ENCODE results near the gene EMID1. TPM values are rescaled to one million over a fixed set of nuclear protein-coding genes. Genes with fewer than 3 reads are reported as not detected.

EMID1 gene
- total RNA-seq (4.7 TPM), polyA plus RNA-seq (9.9 TPM)
- long read RNA-seq, donor 1, partial matches to known transcripts: 0 of 1 reads
- long read RNA-seq, donor 1, other reads (novel, unspliced or antisense): 0 of 1 reads
- long read RNA-seq, donor 2, partial matches to known transcripts: 58 of 58 reads
- long read RNA-seq, donor 2, other reads (novel, unspliced or antisense): 0 of 58 reads
- long read RNA-seq, donor 3, partial matches to known transcripts: 0 of 1 reads
- long read RNA-seq, donor 3, other reads (novel, unspliced or antisense): 0 of 1 reads
- long read RNA-seq, donor 4, partial matches to known transcripts: 0 of 1 reads
- long read RNA-seq, donor 4, other reads (novel, unspliced or antisense): 0 of 1 reads
- long read RNA-seq, donor 5, transcript EMID1-201 (15 exons, 2,173 nt): major isoform, 7 of 12 reads
- long read RNA-seq, donor 5, transcript EMID1-203 (15 exons, 2,118 nt): minor isoform, 5 of 12 reads
- long read RNA-seq, donor 5, partial matches to known transcripts: 0 of 12 reads
- long read RNA-seq, donor 5, other reads (novel, unspliced or antisense): 0 of 12 reads
- long read RNA-seq, donor 6, partial matches to known transcripts: 0 of 2 reads
- long read RNA-seq, donor 6, other reads (novel, unspliced or antisense): 0 of 2 reads
- long read RNA-seq, donor 7, partial matches to known transcripts: 0 of 1 reads
- long read RNA-seq, donor 7, other reads (novel, unspliced or antisense): 0 of 1 reads
- long read RNA-seq, donor 8: 0 reads
- long read RNA-seq, donor 9: 0 reads
- long read RNA-seq, donor 10: 0 reads

DNA sequence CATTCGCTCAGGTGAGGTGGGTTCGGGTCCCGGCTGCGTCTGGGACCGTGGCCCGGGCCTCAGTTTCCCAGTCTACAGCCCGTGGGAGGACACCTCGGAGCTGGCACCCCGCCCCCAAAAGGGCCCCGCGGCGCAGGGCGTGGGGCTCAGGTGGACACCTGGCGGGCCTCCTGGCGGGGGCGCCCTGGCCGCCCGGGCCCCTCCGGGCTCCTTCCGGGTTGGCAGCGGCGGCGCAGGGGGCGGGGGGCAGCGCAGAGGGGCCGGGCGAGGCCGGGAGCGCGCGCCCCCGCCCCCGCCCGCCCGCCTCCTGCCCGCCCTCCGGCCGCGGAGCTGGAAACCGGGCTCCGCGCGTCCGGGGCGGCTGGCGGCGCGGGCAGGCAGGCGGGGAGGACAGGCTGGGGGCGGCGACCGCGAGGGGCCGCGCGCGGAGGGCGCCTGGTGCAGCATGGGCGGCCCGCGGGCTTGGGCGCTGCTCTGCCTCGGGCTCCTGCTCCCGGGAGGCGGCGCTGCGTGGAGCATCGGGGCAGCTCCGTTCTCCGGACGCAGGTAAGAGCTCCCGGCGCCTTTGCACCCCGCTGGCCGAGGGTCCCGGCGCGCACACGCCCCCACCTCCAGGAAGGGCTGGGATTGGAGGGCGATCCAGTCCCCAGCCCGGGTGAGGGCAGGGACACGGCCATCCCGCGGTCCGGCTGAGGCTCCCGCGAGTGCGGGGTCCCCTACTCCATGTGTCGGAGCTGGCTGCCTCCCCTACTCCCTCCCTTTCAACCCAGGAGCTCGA, at the start of gene EMID1:
Gene EMID1, plus strand, starts transcription at position 303 of the 778 bp plus-strand sequence. Its CDS starts 143 bp downstream, at position 446.
- H3K27me3 ChIP-seq (ENCODE audit: control insufficient read depth in 2 of 2, insufficient read depth in 1 of 2, low read length in 1 of 2): peaks cover 2 to 22% of the 10 kb centered on the region in 2 donors
- DNase-seq (ENCODE audit: low read depth in 6 of 9, low spot score in 9 of 9): peak in 3 of 9 donors; percentile 36 to 53 (median 40)
- H3K4me1 ChIP-seq (ENCODE audit: control insufficient read depth in 2 of 2, insufficient read depth in 2 of 2, low read length in 2 of 2): peaks cover 15 to 55% of the 10 kb centered on the region in 2 donors
- 2% methylated on average over 90 of the region's 90 CpGs for WGBS
- H3K4me3 ChIP-seq (ENCODE audit: low read length in 2 of 2): peak within 1 kb of the TSS; percentile 50 to 57
- H3K27ac ChIP-seq (ENCODE audit: low read depth in 1 of 2, low read length in 1 of 2): no peak within 1 kb of the TSS
- no peaks in the 10 kb centered on the region for H3K36me3 ChIP-seq (ENCODE audit: control insufficient read depth in 2 of 2, insufficient read depth in 2 of 2, low read length in 1 of 2)
- H3K9me3 ChIP-seq (ENCODE audit: control insufficient read depth in 2 of 2, insufficient read depth in 1 of 2, low read length in 1 of 2): no peaks in the 10 kb centered on the region

DNA sequence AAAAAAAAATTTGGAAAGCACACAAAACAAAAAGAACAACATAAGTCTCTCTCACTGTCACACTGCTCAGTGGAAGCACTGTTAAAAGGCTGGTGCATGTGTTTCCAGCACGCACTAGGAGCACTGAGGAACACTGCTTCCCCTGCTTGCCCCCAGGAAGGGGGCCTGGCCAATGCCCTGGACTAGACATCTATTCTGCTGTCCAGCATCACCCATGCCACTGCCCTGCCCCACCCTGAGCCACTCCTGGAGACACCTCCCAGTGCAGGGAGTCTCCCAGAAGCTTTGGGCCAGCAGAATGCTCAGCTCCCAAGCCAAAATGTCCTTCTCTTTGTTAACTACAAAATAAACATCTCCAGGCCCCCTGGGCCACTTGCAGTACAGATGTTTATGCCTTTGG, 49.7 kb upstream of the EMID1 start:
- WGBS: 100% methylated on average over 1 of the region's 1 CpG
- Histone ChIP-seq H3K27me3 (ENCODE audit: control insufficient read depth in 2 of 2, insufficient read depth in 1 of 2, low read length in 1 of 2) (no peaks in the 10 kb centered on the region), H3K4me1 (ENCODE audit: control insufficient read depth in 2 of 2, insufficient read depth in 2 of 2, low read length in 2 of 2) (peaks cover 5 to 10% of the 10 kb centered on the region in 2 donors), H3K36me3 (ENCODE audit: control insufficient read depth in 2 of 2, insufficient read depth in 2 of 2, low read length in 1 of 2) (no peaks in the 10 kb centered on the region), H3K27ac (ENCODE audit: low read depth in 1 of 2, low read length in 1 of 2) (no peak overlapping the region), H3K9me3 (ENCODE audit: control insufficient read depth in 2 of 2, insufficient read depth in 1 of 2, low read length in 1 of 2) (no peaks in the 10 kb centered on the region), H3K4me3 (ENCODE audit: low read length in 2 of 2) (no peak overlapping the region)
- no peak for DNase-seq (ENCODE audit: low read depth in 6 of 9, low spot score in 9 of 9)

DNA sequence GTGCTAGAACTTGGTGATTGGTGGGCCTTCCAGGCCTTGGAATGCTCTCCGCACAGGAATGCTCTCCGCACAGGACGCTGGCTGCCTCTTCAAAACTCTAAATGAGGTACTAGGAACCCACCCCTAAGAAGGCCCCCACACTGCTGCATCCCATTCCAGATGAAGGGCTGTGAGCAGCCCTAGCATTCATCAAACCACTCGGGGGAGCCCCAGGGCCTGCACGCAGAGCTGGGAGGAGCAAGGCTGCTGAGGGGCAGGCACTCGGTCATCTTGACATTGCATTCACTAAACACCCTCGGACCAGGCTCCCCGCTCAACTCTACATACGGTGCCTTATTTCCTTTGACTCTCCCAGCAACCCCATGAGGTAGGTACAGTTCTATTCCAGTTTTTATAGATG, 49.2 kb upstream of the EMID1 start:
- no peak overlapping the region for H3K4me3 ChIP-seq (ENCODE audit: low read length in 2 of 2)
- no peaks in the 10 kb centered on the region for H3K9me3 ChIP-seq (ENCODE audit: control insufficient read depth in 2 of 2, insufficient read depth in 1 of 2, low read length in 1 of 2)
- H3K27ac ChIP-seq (ENCODE audit: low read depth in 1 of 2, low read length in 1 of 2): no peak overlapping the region
- no peak for DNase-seq (ENCODE audit: low read depth in 6 of 9, low spot score in 9 of 9)
- peaks cover 5 to 10% of the 10 kb centered on the region in 2 donors for H3K4me1 ChIP-seq (ENCODE audit: control insufficient read depth in 2 of 2, insufficient read depth in 2 of 2, low read length in 2 of 2)
- H3K36me3 ChIP-seq (ENCODE audit: control insufficient read depth in 2 of 2, insufficient read depth in 2 of 2, low read length in 1 of 2): no peaks in the 10 kb centered on the region
- no peaks in the 10 kb centered on the region for H3K27me3 ChIP-seq (ENCODE audit: control insufficient read depth in 2 of 2, insufficient read depth in 1 of 2, low read length in 1 of 2)
- WGBS: 77% methylated on average over 9 of the region's 9 CpGs

DNA sequence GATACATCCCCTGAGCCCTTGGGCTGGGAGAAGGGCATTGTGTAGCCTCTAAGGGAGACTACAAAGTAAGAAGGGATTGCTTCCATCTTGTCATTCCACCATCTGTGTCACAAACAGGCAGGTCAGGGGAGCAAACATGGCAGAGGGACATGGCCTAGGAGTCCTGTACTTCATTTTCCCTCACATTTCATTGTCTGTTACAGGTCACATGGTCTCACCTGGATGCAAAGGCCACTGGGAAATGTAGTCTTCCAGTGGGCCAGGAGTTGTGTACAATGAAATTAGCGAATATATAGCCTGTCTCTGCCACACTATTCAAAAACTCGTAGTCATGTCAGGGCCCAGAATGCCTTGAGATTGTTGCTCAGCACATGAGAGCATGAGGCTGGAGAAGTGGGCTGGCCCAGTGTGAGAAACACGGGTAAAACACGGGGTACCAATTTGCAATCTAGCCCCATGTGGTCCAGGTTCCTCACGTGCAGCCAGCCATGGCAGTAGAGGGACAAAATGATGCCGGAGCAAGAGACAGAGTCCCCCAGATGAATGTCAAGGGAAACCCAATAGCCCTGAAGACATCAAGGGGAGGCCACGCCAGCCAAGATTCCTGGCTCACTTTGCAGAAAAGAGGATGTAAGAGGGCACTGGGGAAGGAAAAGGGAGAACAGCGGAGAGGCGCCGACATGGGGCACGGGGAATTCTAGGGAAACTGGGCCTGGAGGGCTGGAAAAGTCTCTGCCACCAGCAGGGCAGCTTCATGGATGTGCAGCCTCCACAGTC, 47.7 kb upstream of the EMID1 start:
- H3K27me3 ChIP-seq (ENCODE audit: control insufficient read depth in 2 of 2, insufficient read depth in 1 of 2, low read length in 1 of 2): no peaks in the 10 kb centered on the region
- H3K36me3 ChIP-seq (ENCODE audit: control insufficient read depth in 2 of 2, insufficient read depth in 2 of 2, low read length in 1 of 2): no peaks in the 10 kb centered on the region
- no peak overlapping the region for H3K4me3 ChIP-seq (ENCODE audit: low read length in 2 of 2)
- peaks cover 5 to 10% of the 10 kb centered on the region in 2 donors for H3K4me1 ChIP-seq (ENCODE audit: control insufficient read depth in 2 of 2, insufficient read depth in 2 of 2, low read length in 2 of 2)
- DNase-seq (ENCODE audit: low read depth in 6 of 9, low spot score in 9 of 9): no peak
- H3K27ac ChIP-seq (ENCODE audit: low read depth in 1 of 2, low read length in 1 of 2): no peak overlapping the region
- no peaks in the 10 kb centered on the region for H3K9me3 ChIP-seq (ENCODE audit: control insufficient read depth in 2 of 2, insufficient read depth in 1 of 2, low read length in 1 of 2)
- 98% methylated on average over 11 of the region's 11 CpGs for WGBS

DNA sequence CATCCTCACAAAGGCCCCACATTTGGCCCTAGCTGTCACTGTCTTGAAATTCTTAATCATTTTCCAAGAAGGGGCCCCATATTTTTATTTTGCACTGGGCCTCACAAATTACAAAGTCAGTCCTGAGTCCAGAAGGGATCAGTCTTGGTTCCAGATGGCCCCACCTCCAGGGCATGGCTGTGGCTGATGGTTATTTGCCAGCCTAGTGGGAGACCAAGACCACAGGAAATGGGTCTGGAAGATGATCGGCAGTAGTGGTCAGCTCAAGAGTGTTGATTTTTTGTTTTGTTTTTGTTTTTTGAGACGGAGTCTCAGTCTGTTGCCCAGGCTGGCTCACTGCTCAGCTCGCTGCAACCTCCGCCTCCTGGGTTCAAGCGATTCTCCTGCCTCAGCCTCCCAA, 47.1 kb upstream of the EMID1 start:
- H3K27me3 ChIP-seq (ENCODE audit: control insufficient read depth in 2 of 2, insufficient read depth in 1 of 2, low read length in 1 of 2): no peaks in the 10 kb centered on the region
- H3K4me1 ChIP-seq (ENCODE audit: control insufficient read depth in 2 of 2, insufficient read depth in 2 of 2, low read length in 2 of 2): peaks cover 5 to 10% of the 10 kb centered on the region in 2 donors
- H3K27ac ChIP-seq (ENCODE audit: low read depth in 1 of 2, low read length in 1 of 2): no peak overlapping the region
- no peaks in the 10 kb centered on the region for H3K9me3 ChIP-seq (ENCODE audit: control insufficient read depth in 2 of 2, insufficient read depth in 1 of 2, low read length in 1 of 2)
- H3K36me3 ChIP-seq (ENCODE audit: control insufficient read depth in 2 of 2, insufficient read depth in 2 of 2, low read length in 1 of 2): no peaks in the 10 kb centered on the region
- DNase-seq (ENCODE audit: low read depth in 6 of 9, low spot score in 9 of 9): no peak
- 89% methylated on average over 5 of the region's 5 CpGs for WGBS
- no peak overlapping the region for H3K4me3 ChIP-seq (ENCODE audit: low read length in 2 of 2)

DNA sequence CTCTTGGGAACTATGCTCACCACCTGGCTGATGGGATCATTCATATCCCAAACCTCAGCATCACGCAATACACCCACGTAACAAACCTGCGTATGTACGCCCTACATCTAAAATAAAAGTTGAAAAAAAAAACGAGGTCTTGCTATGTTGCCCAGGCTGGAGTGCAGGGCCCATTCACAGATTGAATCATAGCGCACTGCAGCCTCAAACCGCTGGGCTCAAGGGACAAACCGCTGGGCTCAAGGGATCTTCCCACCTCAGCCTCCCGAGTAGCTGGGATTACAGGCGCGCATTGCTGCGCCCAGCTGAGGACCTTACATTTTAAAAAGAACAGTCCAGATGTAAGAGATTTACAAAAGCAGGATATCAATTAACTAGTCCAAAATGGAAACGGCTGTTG, 41.9 kb upstream of the EMID1 start:
- H3K27ac ChIP-seq (ENCODE audit: low read depth in 1 of 2, low read length in 1 of 2): no peak overlapping the region
- peaks cover 7 to 18% of the 10 kb centered on the region in 2 donors for H3K4me1 ChIP-seq (ENCODE audit: control insufficient read depth in 2 of 2, insufficient read depth in 2 of 2, low read length in 2 of 2)
- WGBS: 98% methylated on average over 13 of the region's 13 CpGs
- H3K4me3 ChIP-seq (ENCODE audit: low read length in 2 of 2): no peak overlapping the region
- no peaks in the 10 kb centered on the region for H3K27me3 ChIP-seq (ENCODE audit: control insufficient read depth in 2 of 2, insufficient read depth in 1 of 2, low read length in 1 of 2)
- H3K36me3 ChIP-seq (ENCODE audit: control insufficient read depth in 2 of 2, insufficient read depth in 2 of 2, low read length in 1 of 2): no peaks in the 10 kb centered on the region
- no peak for DNase-seq (ENCODE audit: low read depth in 6 of 9, low spot score in 9 of 9)
- H3K9me3 ChIP-seq (ENCODE audit: control insufficient read depth in 2 of 2, insufficient read depth in 1 of 2, low read length in 1 of 2): peaks cover 0 to 4% of the 10 kb centered on the region in 2 donors

DNA sequence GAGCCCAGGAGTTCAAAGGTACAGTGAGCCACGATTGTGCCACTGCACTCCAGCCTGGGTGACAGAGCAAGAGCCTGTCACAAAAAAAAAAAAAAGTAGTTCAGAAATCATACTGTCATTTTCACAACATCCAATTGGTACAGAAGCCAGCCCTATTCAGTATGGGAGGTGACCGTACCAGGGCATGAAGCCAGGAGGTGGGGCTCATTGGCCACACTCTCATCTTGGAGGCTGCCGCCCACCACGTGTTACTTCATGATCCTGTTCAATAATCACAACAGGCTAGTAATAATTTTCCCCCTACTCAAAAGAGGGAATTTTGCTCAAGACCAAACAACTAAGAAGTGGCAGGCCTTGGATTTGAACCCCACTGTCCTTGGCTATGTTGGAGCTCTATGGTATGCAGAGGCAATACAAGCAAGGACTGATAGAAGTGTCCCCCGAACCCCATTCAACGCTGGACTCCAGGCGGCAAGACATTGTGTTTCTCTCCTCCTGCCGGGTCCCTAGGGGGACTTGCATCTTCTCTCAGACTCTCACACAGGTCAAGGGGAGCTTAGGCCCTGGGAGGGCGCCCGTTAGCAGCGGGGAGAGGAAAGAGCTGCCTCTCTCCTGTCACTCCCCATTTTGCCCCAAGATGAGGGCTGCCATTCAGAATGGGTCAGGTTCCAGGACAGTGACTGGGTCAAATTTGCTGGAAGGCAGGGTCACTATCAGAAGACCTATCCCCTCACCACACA, 40.2 kb upstream of the EMID1 start:
- no peak overlapping the region for H3K4me3 ChIP-seq (ENCODE audit: low read length in 2 of 2)
- H3K27me3 ChIP-seq (ENCODE audit: control insufficient read depth in 2 of 2, insufficient read depth in 1 of 2, low read length in 1 of 2): no peaks in the 10 kb centered on the region
- no peaks in the 10 kb centered on the region for H3K36me3 ChIP-seq (ENCODE audit: control insufficient read depth in 2 of 2, insufficient read depth in 2 of 2, low read length in 1 of 2)
- no peak for DNase-seq (ENCODE audit: low read depth in 6 of 9, low spot score in 9 of 9)
- peaks cover 7 to 18% of the 10 kb centered on the region in 2 donors for H3K4me1 ChIP-seq (ENCODE audit: control insufficient read depth in 2 of 2, insufficient read depth in 2 of 2, low read length in 2 of 2)
- 95% methylated on average over 11 of the region's 11 CpGs for WGBS
- peaks cover 0 to 4% of the 10 kb centered on the region in 2 donors for H3K9me3 ChIP-seq (ENCODE audit: control insufficient read depth in 2 of 2, insufficient read depth in 1 of 2, low read length in 1 of 2)
- H3K27ac ChIP-seq (ENCODE audit: low read depth in 1 of 2, low read length in 1 of 2): no peak overlapping the region

DNA sequence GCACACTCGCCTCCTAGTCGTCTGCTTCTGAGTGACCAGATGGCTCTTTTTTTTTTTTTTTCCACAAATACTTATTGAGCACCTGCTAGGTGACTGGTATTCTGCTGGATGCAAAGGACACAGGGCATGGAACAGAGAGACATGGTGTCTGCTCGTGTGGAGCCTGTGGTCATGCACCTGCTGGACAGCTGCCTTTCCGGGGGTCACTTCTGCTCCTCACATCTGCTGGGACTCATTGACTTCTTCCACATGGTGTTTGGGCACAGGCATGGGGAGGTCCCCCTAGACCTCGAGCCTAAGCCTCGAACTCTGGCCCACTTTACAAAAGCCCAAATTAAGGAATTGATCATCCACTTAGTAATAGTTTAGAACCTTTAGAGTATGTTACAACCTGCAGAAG, 39.5 kb upstream of the EMID1 start:
- no peak for DNase-seq (ENCODE audit: low read depth in 6 of 9, low spot score in 9 of 9)
- Histone ChIP-seq H3K27me3 (ENCODE audit: control insufficient read depth in 2 of 2, insufficient read depth in 1 of 2, low read length in 1 of 2) (no peaks in the 10 kb centered on the region), H3K4me3 (ENCODE audit: low read length in 2 of 2) (no peak overlapping the region), H3K27ac (ENCODE audit: low read depth in 1 of 2, low read length in 1 of 2) (no peak overlapping the region), H3K4me1 (ENCODE audit: control insufficient read depth in 2 of 2, insufficient read depth in 2 of 2, low read length in 2 of 2) (peaks cover 7 to 18% of the 10 kb centered on the region in 2 donors), H3K9me3 (ENCODE audit: control insufficient read depth in 2 of 2, insufficient read depth in 1 of 2, low read length in 1 of 2) (peaks cover 0 to 4% of the 10 kb centered on the region in 2 donors), H3K36me3 (ENCODE audit: control insufficient read depth in 2 of 2, insufficient read depth in 2 of 2, low read length in 1 of 2) (no peaks in the 10 kb centered on the region)
- WGBS: 85% methylated on average over 6 of the region's 6 CpGs

Data from thymus (tissue), 14 donors.